ENCODE measurements around the gene FLII.

DNA sequence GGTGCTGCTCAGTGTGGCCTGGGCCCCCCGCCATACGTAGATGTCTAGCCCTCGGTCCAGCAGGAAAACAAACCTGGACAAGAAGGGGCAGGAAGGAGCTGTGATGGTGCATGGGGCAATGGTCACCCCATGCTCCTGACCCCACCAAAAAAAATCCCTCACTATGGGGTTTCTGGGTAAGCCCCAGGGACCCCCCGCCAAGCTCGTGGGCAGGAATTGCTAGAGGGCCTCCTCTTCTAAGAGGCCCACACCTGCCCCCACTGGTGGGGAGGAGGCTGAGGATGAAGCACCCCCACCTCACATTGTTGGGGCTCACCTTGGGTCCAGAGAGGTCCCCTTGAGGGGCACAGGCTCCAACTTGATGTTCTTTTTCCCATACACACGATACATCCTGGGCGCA, 9.7 kb downstream of the FLII start:
- TF ChIP-seq, protein P1, sequence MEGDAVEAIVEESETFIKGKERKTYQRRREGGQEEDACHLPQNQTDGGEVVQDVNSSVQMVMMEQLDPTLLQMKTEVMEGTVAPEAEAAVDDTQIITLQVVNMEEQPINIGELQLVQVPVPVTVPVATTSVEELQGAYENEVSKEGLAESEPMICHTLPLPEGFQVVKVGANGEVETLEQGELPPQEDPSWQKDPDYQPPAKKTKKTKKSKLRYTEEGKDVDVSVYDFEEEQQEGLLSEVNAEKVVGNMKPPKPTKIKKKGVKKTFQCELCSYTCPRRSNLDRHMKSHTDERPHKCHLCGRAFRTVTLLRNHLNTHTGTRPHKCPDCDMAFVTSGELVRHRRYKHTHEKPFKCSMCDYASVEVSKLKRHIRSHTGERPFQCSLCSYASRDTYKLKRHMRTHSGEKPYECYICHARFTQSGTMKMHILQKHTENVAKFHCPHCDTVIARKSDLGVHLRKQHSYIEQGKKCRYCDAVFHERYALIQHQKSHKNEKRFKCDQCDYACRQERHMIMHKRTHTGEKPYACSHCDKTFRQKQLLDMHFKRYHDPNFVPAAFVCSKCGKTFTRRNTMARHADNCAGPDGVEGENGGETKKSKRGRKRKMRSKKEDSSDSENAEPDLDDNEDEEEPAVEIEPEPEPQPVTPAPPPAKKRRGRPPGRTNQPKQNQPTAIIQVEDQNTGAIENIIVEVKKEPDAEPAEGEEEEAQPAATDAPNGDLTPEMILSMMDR (conservative IDR thresholded peaks at IDR 0.05; ENCODE audit: low read length): no peak
- no peak for TF ChIP-seq EZH2phosphoT487 (IDR thresholded peaks at IDR 0.05; ENCODE audit: borderline replicate concordance, low read depth, low read length)
